Measurements from ENCODE around the gene RABGGTB. TPM values are rescaled to one million over a fixed set of nuclear protein-coding genes. Genes with fewer than 3 reads are reported as not detected.

The RABGGTB gene
- total RNA-seq, 4 donors from 2014 or later: 34.9 to 98.4 (median 68.1) TPM

DNA sequence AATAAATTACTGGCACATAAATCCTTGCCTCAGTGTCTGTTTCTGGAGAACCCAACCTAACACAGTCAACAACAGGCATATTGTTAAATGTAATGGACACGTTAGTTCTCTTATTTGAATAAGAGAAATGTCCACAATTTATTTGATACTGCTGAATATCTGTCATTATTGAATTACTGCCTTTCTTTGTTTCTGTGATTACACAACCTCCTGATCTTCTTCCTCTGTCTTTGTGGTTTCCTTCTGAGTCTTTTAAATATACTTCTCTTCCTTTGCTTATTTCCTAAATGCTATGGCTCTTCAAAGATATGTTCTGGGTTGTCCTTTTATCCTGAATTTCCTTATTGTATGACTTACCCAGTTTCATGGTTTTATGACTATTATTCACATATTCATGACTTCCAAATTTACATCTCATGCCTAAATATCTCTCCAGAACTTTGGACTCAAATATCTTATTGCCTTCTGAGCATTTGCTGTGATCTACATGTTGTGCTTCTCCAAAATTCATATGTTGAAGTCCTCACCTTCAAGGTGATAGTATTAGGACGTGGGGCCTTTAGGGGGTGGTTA lies 50.6 kb downstream of the RABGGTB start:
- 20 to 30% methylated on average over 2 of the region's 2 CpGs for WGBS, 2 donors
- intact Hi-C loops (cut with DNase I): no loop called here
- H3K36me3 ChIP-seq: no peaks in the 10 kb centered on the region
- TF ChIP-seq, protein P1, sequence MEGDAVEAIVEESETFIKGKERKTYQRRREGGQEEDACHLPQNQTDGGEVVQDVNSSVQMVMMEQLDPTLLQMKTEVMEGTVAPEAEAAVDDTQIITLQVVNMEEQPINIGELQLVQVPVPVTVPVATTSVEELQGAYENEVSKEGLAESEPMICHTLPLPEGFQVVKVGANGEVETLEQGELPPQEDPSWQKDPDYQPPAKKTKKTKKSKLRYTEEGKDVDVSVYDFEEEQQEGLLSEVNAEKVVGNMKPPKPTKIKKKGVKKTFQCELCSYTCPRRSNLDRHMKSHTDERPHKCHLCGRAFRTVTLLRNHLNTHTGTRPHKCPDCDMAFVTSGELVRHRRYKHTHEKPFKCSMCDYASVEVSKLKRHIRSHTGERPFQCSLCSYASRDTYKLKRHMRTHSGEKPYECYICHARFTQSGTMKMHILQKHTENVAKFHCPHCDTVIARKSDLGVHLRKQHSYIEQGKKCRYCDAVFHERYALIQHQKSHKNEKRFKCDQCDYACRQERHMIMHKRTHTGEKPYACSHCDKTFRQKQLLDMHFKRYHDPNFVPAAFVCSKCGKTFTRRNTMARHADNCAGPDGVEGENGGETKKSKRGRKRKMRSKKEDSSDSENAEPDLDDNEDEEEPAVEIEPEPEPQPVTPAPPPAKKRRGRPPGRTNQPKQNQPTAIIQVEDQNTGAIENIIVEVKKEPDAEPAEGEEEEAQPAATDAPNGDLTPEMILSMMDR (IDR thresholded peaks at IDR 0.05): no peak
- TF ChIP-seq POLR2A (IDR thresholded peaks at IDR 0.05): no peak
- H3K4me3 ChIP-seq: no peak overlapping the region
- H3K27me3 ChIP-seq: no peaks in the 10 kb centered on the region
- DNase-seq: no peak
- no peaks in the 10 kb centered on the region for H3K9me3 ChIP-seq
- H3K4me1 ChIP-seq: no peaks in the 10 kb centered on the region
- H3K27ac ChIP-seq: no peak overlapping the region

DNA sequence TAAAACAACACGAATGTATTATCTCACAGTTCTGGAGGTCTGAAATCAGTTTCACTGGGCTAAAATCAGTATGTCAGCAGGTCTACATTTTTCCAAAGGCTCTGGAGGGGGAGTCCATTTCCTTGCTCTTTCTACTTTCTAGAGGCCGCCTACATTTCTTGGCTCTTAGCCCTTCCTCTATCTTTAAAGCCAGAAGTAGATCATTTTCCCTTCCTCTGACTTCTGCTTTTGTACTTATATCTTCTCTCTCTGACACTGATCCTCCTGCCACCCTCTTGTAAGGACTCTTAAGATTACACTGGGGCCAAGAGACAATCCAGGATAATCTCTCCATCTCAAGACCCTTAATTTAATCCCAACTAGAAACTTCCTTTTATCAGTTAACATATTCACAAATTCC lies 52.0 kb downstream of the RABGGTB start:
- no peak for DNase-seq
- Histone ChIP-seq H3K36me3 (no peaks in the 10 kb centered on the region), H3K9me3 (no peaks in the 10 kb centered on the region), H3K4me3 (no peak overlapping the region), H3K4me1 (no peaks in the 10 kb centered on the region), H3K27ac (no peak overlapping the region), H3K27me3 (no peaks in the 10 kb centered on the region)
- 59 to 79% methylated on average over 2 of the region's 2 CpGs for WGBS, 2 donors
- no peak for TF ChIP-seq POLR2A (IDR thresholded peaks at IDR 0.05)
- TF ChIP-seq, protein P1 (IDR thresholded peaks at IDR 0.05): no peak
- intact Hi-C loops (cut with DNase I): no loop called here

DNA sequence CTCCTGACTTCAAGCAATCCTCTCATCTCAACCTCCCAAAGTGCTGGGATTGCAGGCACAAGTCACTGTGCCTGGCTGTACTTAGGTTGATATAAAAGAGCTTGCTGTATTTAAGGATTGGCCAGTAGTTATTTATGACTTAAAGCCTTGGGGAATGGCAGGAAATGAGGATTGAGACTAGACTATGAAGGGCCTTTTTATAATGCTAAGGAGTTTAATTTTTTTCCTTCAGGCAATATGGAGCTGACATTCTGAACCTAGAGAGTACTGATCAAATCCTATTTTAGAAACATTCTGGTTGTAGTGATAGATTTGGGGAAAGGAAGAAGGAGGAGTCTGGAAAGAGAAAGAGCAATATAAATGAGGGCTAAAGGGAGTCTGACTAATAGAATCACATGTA lies 55.4 kb downstream of the RABGGTB start:
- H3K4me3 ChIP-seq: no peak overlapping the region
- TF ChIP-seq, protein P1 (IDR thresholded peaks at IDR 0.05): no peak
- TF ChIP-seq POLR2A (IDR thresholded peaks at IDR 0.05): no peak
- intact Hi-C loops (cut with DNase I): no loop called here

More for the DNA sequence above, 55.4 kb downstream of the RABGGTB start:
- Histone ChIP-seq H3K27me3 (no peaks in the 10 kb centered on the region), H3K4me1 (no peaks in the 10 kb centered on the region), H3K9me3 (no peaks in the 10 kb centered on the region), H3K36me3 (no peaks in the 10 kb centered on the region), H3K27ac (no peak overlapping the region)
- no peak for DNase-seq

Small RNA genes lying within 50 kb of the gene (small RNA-seq; reads per million reads assigned to genes)
- gene SNORD45A (0 reads per million in 4 donors), gene SNORD45B (0 reads per million in 4 donors), gene SNORD45C (0 reads per million in 4 donors)

Other genes starting within 250 kb of the RABGGTB start
- 10 to 100 TPM in 1 of 4 donors, 1 to 10 TPM in 1, under 1 TPM in 2; 0.19 to 12.8 (median 2.6) TPM for gene SLC44A5, start 175.1 kb upstream of the RABGGTB start, total RNA-seq
- gene ACADM, start 61.5 kb upstream of the RABGGTB start, total RNA-seq: 10 to 100 TPM; 45.9 to 71.5 (median 60.5) TPM
- gene MSH4, start 10.6 kb downstream of the RABGGTB start, total RNA-seq: under 1 TPM in 2 of 4 donors, not detected in 2; 0.35 to 0.38 TPM
- not detected for gene ASB17, start 146.1 kb downstream of the RABGGTB start, total RNA-seq